ENCODE measurements around the gene TMEM185B. TPM values are rescaled to one million over a fixed set of nuclear protein-coding genes. Genes with fewer than 3 reads are reported as not detected.

Gene TMEM185B
- total RNA-seq, 1 donor from 2014 or later, result 21.6 TPM

Other genes starting within 250 kb of the TMEM185B start
- gene EPB41L5, start 210.3 kb downstream of the TMEM185B start, total RNA-seq, result 27.4 TPM
- 48.1 TPM for gene RALB, start 29.5 kb upstream of the TMEM185B start, total RNA-seq
- 1.1 TPM for gene INHBB, start 122.7 kb upstream of the TMEM185B start, total RNA-seq

Measured in mucosa of gallbladder (tissue), 1 donor.